IPS DF 6.9 (cell line): ENCODE results near the gene STPG4.

Experiments used
- DNase-seq: peaks from one replicate; pipeline ENCODE4 v3.0.0-alpha.2; 2013; ENCODE audit warnings: low read depth, low spot score
- H3K27ac ChIP-seq: one replicate; pipeline ENCODE4 v1.5.1; 2013; ENCODE audit warnings: low read length, control low read depth
- H3K27me3 ChIP-seq: 2 replicates; pipeline ENCODE4 v1.6.1; 2013; ENCODE audit warnings: mild to moderate bottlenecking, low read length; ENCODE audit not compliant: control insufficient read depth, insufficient read depth
- H3K36me3 ChIP-seq: 2 replicates; pipeline ENCODE4 v1.6.1; 2013; ENCODE audit warnings: low read length; ENCODE audit not compliant: control insufficient read depth, insufficient read depth
- H3K4me1 ChIP-seq: 2 replicates; pipeline ENCODE4 v1.6.1; 2013; ENCODE audit warnings: low read length; ENCODE audit not compliant: control insufficient read depth, insufficient read depth
- H3K4me3 ChIP-seq: 2 replicates; pipeline ENCODE4 v1.5.1; 2013; ENCODE audit warnings: mild to moderate bottlenecking, low read length
- H3K9me3 ChIP-seq: 2 replicates; pipeline ENCODE4 v1.6.1; 2013; ENCODE audit warnings: low read length, inconsistent platforms; ENCODE audit not compliant: control insufficient read depth, insufficient read depth
- WGBS: extraction: QIAGEN DNeasy Blood & Tissue Kit; methylation state at CpG from one replicate; pipeline ENCODE4 v1.1.7; 2013; ENCODE audit warnings: mixed read lengths, missing lambda C conversion rate; ENCODE audit not compliant: insufficient read length, insufficient coverage; 5-methylcytosine and 5-hydroxymethylcytosine counted together

STPG4 gene

GRCh38 chr2:47083485-47083884, 71.6 kb downstream of the STPG4 start:
- H3K27me3 ChIP-seq: no peaks in the 10 kb centered on the region
- peaks cover 5% of the 10 kb centered on the region for H3K4me1 ChIP-seq
- no peaks in the 10 kb centered on the region for H3K9me3 ChIP-seq
- no peak for DNase-seq
- H3K4me3 ChIP-seq: no peak overlapping the region
- H3K36me3 ChIP-seq: no peaks in the 10 kb centered on the region; the same call in 1 of the 2 replicates
- H3K27ac ChIP-seq: no peak overlapping the region
- WGBS: no CpG with 5 or more reads among the region's 3 CpGs

- Histone ChIP-seq H3K4me3 (no peak overlapping the region), H3K4me1 (peaks cover 5% of the 10 kb centered on the region), H3K36me3 (no peaks in the 10 kb centered on the region; the same call in 1 of the 2 replicates), H3K9me3 (no peaks in the 10 kb centered on the region), H3K27ac (no peak overlapping the region), H3K27me3 (no peaks in the 10 kb centered on the region)
- WGBS: no CpG with 5 or more reads among the region's 6 CpGs
- no peak for DNase-seq
These were observed 72.1 kb downstream of the STPG4 start for GRCh38 chr2:47083005-47083404.

- Histone ChIP-seq H3K4me3 (no peak overlapping the region), H3K9me3 (no peaks in the 10 kb centered on the region), H3K27me3 (no peaks in the 10 kb centered on the region), H3K4me1 (peaks cover 11% of the 10 kb centered on the region), H3K36me3 (no peaks in the 10 kb centered on the region; the same call in 1 of the 2 replicates), H3K27ac (no peak overlapping the region)
- no CpG with 5 or more reads among the region's 7 CpGs for WGBS
- DNase-seq: no peak
These were observed 74.2 kb downstream of the STPG4 start for GRCh38 chr2:47080888-47081301.

GRCh38 chr2:47079515-47080412, 75.3 kb downstream of the STPG4 start:
- peaks cover 11% of the 10 kb centered on the region for H3K4me1 ChIP-seq
- no peak for DNase-seq
- WGBS: no CpG with 5 or more reads among the region's 11 CpGs
- no peak overlapping the region for H3K27ac ChIP-seq
- H3K36me3 ChIP-seq: no peaks in the 10 kb centered on the region; the same call in 1 of the 2 replicates
- H3K27me3 ChIP-seq: no peaks in the 10 kb centered on the region
- no peak overlapping the region for H3K4me3 ChIP-seq
- H3K9me3 ChIP-seq: no peaks in the 10 kb centered on the region

- WGBS: no CpG with 5 or more reads among the region's 17 CpGs
- Histone ChIP-seq H3K4me1 (peaks cover 11% of the 10 kb centered on the region), H3K27ac (no peak overlapping the region), H3K27me3 (no peaks in the 10 kb centered on the region), H3K9me3 (no peaks in the 10 kb centered on the region), H3K4me3 (no peak overlapping the region), H3K36me3 (no peaks in the 10 kb centered on the region; the same call in 1 of the 2 replicates)
- DNase-seq: no peak
These were observed 76.3 kb downstream of the STPG4 start for GRCh38 chr2:47078541-47079482.

- DNase-seq: no peak
- Histone ChIP-seq H3K27me3 (no peaks in the 10 kb centered on the region), H3K9me3 (no peaks in the 10 kb centered on the region), H3K36me3 (no peaks in the 10 kb centered on the region), H3K4me1 (peaks cover 11% of the 10 kb centered on the region), H3K4me3 (no peak overlapping the region), H3K27ac (no peak overlapping the region)
- no CpG with 5 or more reads among the region's 9 CpGs for WGBS
These were observed 77.5 kb downstream of the STPG4 start for GRCh38 chr2:47077442-47078117.

- Histone ChIP-seq H3K27ac (no peak overlapping the region), H3K4me3 (no peak overlapping the region), H3K4me1 (peaks cover 14% of the 10 kb centered on the region), H3K36me3 (no peaks in the 10 kb centered on the region), H3K9me3 (no peaks in the 10 kb centered on the region), H3K27me3 (no peaks in the 10 kb centered on the region)
- WGBS: no CpG with 5 or more reads among the region's 12 CpGs
- no peak for DNase-seq
These were observed 78.3 kb downstream of the STPG4 start for GRCh38 chr2:47076586-47077441.

GRCh38 chr2:47076126-47076506, 79.0 kb downstream of the STPG4 start:
- H3K27ac ChIP-seq: no peak overlapping the region
- no peaks in the 10 kb centered on the region for H3K36me3 ChIP-seq
- peaks cover 14% of the 10 kb centered on the region for H3K4me1 ChIP-seq
- no peaks in the 10 kb centered on the region for H3K9me3 ChIP-seq
- no CpG with 5 or more reads among the region's 8 CpGs for WGBS
- DNase-seq: no peak
- H3K4me3 ChIP-seq: no peak overlapping the region
- H3K27me3 ChIP-seq: no peaks in the 10 kb centered on the region

- no peak overlapping the region for H3K4me3 ChIP-seq
- H3K27ac ChIP-seq: no peak overlapping the region
- no peaks in the 10 kb centered on the region for H3K36me3 ChIP-seq
- WGBS: no CpG with 5 or more reads among the region's 6 CpGs
- DNase-seq: no peak
- H3K4me1 ChIP-seq: peaks cover 14% of the 10 kb centered on the region
- no peaks in the 10 kb centered on the region for H3K27me3 ChIP-seq
- H3K9me3 ChIP-seq: no peaks in the 10 kb centered on the region
These were observed 79.6 kb downstream of the STPG4 start for GRCh38 chr2:47075361-47076125.
